ENCODE measurements around the gene UVRAG.

DNA sequence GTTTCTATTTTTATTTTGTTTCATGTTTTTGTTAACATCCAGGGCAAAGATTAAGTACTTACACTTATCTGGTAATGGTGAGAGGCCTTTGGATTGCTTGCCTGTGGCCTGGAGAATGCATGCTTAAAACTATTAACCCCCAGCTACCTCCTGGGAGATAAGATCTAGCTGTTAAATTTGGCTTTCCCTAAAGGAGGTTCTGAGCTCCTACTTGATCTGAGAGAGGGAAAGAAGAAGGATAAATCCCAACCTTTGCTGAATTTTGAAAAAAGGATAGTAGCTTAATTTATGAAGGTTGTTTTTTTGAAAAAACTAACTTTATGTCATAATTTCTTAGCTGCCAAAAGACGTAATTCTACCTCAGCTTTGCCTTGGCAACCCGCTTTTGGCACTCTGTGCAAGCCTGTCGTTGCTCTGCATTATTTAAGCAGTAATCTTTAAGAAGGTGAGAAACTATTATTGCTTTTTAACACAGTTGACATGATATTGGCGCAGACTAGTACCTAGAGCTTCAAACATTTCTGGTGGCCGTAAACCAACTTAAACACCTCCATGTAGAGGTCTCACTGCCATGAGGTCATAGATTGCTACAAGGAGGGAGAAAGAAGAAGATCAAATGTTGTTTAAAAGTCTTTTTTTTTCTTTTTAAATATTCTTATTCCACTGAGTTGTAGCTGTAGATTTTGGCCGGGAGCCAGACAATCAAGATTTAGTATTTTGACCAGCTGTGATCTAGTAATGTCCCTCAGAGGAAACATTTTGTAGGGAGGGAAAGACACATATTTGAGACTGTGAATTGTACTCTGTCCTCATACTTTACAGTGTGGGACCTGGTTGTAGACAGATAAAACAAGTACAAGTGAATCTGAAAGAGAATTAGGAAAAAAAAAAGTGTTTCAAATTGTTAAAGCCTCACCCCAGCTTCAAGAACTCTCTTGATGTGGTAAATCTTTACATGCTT lies 316.9 kb downstream of the UVRAG start:
- TF ChIP-seq, protein P1, sequence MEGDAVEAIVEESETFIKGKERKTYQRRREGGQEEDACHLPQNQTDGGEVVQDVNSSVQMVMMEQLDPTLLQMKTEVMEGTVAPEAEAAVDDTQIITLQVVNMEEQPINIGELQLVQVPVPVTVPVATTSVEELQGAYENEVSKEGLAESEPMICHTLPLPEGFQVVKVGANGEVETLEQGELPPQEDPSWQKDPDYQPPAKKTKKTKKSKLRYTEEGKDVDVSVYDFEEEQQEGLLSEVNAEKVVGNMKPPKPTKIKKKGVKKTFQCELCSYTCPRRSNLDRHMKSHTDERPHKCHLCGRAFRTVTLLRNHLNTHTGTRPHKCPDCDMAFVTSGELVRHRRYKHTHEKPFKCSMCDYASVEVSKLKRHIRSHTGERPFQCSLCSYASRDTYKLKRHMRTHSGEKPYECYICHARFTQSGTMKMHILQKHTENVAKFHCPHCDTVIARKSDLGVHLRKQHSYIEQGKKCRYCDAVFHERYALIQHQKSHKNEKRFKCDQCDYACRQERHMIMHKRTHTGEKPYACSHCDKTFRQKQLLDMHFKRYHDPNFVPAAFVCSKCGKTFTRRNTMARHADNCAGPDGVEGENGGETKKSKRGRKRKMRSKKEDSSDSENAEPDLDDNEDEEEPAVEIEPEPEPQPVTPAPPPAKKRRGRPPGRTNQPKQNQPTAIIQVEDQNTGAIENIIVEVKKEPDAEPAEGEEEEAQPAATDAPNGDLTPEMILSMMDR (IDR thresholded peaks at IDR 0.05), result no peak
- no peak for TF ChIP-seq POLR2A (IDR thresholded peaks at IDR 0.05)
